HG02885 (cell line): ENCODE measurements around the gene MYOZ1.
"Not testable (repeated sequence)": the region's sequence is repeated elsewhere in the genome, so short reads cannot be mapped to it uniquely, and the experiment has no call there.

Experiments
- ATAC-seq: cut with Tn5 transposase; IDR thresholded peaks from one replicate; pipeline ENCODE4 v1.9.1; 2021; ENCODE audit warnings: mild to moderate bottlenecking; ENCODE audit not compliant: unreplicated experiment, poor library complexity

The MYOZ1 gene

GRCh38 chr10:73617143-73617542, 24.1 kb downstream of the MYOZ1 start:
- not testable (repeated sequence) for ATAC-seq

GRCh38 chr10:73614720-73615119, 26.6 kb downstream of the MYOZ1 start:
- no peak for ATAC-seq

GRCh38 chr10:73609116-73609515, 32.2 kb downstream of the MYOZ1 start:
- ATAC-seq: no peak

- no peak for ATAC-seq
Measured at GRCh38 chr10:73601486-73601921, 39.8 kb downstream of the MYOZ1 start.

GRCh38 chr10:73597346-73597745, 43.9 kb downstream of the MYOZ1 start:
- ATAC-seq: no peak

- ATAC-seq: no peak
Measured at GRCh38 chr10:73593812-73594211, 47.5 kb downstream of the MYOZ1 start.

GRCh38 chr10:73593110-73593509, 48.2 kb downstream of the MYOZ1 start:
- no peak for ATAC-seq

GRCh38 chr10:73591935-73592699, 49.2 kb downstream of the MYOZ1 start:
- no peak for ATAC-seq

GRCh38 chr10:73590881-73591799, 50.1 kb downstream of the MYOZ1 start, which contains the start of gene USP54:
Gene USP54 (minus strand): TSS chr10:73591342. CDS start chr10:73575658, 15,684 bp downstream.
- ATAC-seq: no peak

- ATAC-seq: no peak
Measured at GRCh38 chr10:73589563-73590126, 51.6 kb downstream of the MYOZ1 start.

GRCh38 chr10:73588656-73589055, 52.6 kb downstream of the MYOZ1 start:
- no peak for ATAC-seq

GRCh38 chr10:73586583-73586984, 54.7 kb downstream of the MYOZ1 start:
- no peak for ATAC-seq

GRCh38 chr10:73585327-73585726, 55.9 kb downstream of the MYOZ1 start:
- no peak for ATAC-seq

- no peak for ATAC-seq
Measured at GRCh38 chr10:73584737-73585136, 56.5 kb downstream of the MYOZ1 start.

- no peak for ATAC-seq
Measured at GRCh38 chr10:73581918-73582317, 59.4 kb downstream of the MYOZ1 start.
